Lower leg skin (tissue), 4 donors: Measurements from ENCODE around the gene SLC30A3. TPM values are rescaled to one million over a fixed set of nuclear protein-coding genes. Genes with fewer than 3 reads are reported as not detected.
A peak's percentile ranks its signal among the peaks of the same experiment; 100 is the strongest.
"Not testable (repeated sequence)": the region's sequence is repeated elsewhere in the genome, so short reads cannot be mapped to it uniquely, and the experiment has no call there.

Experiments used
- DNase-seq, 2 donors: peaks; one replicate each; pipeline ENCODE4 v3.0.0-alpha.2; 2019; ENCODE audit warnings: low spot score in 2 of 2
- H3K4me3 ChIP-seq: fragments of 200-600 bp; sonication (generic); 2 replicates; pipeline ENCODE4 v1.5.1; 2017; ENCODE audit warnings: mild to moderate bottlenecking, low read depth; ENCODE audit not compliant: poor library complexity, severe bottlenecking
- POLR2A ChIP-seq, 2 donors: fragments of 450-650 bp; IDR thresholded peaks; one replicate each; pipeline ENCODE4 v1.6.1; 2016 to 2017; ENCODE audit warnings: antibody characterized with exemption in 2 of 2, mild to moderate bottlenecking in 1 of 2, moderate library complexity in 1 of 2
- WGBS, 2 donors: methylation state at CpG; one replicate each; pipeline ENCODE4 v1.1.5; 2018; 5-methylcytosine and 5-hydroxymethylcytosine counted together
- intact Hi-C: fragments of 100-400 bp; cut with DNase I; formaldehyde crosslinking; loops from one replicate; pipeline ENCODE4 v1.15.0; 2023; ENCODE audit warnings: low total_unique reads
- total RNA-seq, 4 donors: library from RNA; depleted of rRNA; stranded (reverse); fragments of >200 nt; gene quantifications; one replicate each; pipeline ENCODE4 v1.1.0, GENCODE V29; 2016
- TF ChIP-seq, protein P1 (sequence below), 3 donors: fragments of 450-650 bp; IDR thresholded peaks; one replicate each; pipeline ENCODE4 v1.5.1; 2016; ENCODE audit warnings: antibody characterized with exemption in 3 of 3, mild to moderate bottlenecking in 3 of 3, moderate library complexity in 2 of 3

SLC30A3 gene
- total RNA-seq, 4 donors from 2014 or later: 0.15 TPM; not detected in 3

DNA sequence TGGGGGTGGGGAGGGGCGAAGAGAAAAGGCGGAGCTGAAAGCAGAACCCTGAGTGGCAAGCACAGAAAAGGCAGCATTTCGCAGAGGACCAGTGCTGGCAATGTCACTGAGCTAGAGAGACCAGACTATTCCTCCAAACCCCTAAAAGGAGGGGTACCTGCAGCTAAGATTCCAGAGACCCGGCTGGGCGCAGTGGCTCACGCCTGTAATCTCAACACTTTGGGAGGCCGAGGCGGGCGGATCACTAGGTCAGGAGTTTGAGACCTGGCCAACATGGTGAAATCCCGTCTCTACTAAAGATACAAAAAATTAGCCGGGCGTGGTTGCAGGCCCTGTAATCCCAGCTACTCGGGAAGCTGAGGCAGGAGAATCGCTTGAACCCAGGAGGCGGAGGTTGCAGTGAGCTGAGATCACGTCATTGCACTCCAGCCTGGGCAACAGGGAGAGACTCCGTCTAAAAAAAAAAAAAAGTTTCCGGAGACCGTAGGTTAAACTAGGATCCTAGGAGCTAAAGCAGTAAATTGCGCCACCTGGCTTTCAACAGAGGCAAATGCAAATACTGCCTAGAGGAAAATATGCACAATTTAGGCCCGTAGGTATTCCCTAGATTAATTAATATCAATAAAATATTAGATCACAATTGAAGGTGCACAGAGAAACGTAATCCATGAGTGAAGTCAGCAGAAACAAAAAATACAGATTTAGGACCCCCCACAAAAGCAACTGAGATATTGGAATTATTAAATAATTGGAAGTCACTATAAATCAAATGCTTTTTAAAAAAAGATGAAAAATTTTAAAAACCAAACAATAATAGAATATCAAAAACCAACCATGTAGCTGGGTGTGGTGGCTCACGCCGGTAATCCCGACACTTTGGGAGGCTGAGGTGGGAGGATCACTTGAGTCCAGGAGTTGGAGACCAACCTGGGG is 40.5 kb upstream of the SLC30A3 start:
- H3K4me3 ChIP-seq: no peak overlapping the region
- intact Hi-C loops: no loop called here
- TF ChIP-seq POLR2A (IDR thresholded peaks at IDR 0.05): no peak
- TF ChIP-seq, protein P1, sequence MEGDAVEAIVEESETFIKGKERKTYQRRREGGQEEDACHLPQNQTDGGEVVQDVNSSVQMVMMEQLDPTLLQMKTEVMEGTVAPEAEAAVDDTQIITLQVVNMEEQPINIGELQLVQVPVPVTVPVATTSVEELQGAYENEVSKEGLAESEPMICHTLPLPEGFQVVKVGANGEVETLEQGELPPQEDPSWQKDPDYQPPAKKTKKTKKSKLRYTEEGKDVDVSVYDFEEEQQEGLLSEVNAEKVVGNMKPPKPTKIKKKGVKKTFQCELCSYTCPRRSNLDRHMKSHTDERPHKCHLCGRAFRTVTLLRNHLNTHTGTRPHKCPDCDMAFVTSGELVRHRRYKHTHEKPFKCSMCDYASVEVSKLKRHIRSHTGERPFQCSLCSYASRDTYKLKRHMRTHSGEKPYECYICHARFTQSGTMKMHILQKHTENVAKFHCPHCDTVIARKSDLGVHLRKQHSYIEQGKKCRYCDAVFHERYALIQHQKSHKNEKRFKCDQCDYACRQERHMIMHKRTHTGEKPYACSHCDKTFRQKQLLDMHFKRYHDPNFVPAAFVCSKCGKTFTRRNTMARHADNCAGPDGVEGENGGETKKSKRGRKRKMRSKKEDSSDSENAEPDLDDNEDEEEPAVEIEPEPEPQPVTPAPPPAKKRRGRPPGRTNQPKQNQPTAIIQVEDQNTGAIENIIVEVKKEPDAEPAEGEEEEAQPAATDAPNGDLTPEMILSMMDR (IDR thresholded peaks at IDR 0.05): peak in 1 of 3 donors; percentile 51
- DNase-seq: no peak
- 19 to 22% methylated on average over 25 of the region's 25 CpGs for WGBS, 2 donors

DNA sequence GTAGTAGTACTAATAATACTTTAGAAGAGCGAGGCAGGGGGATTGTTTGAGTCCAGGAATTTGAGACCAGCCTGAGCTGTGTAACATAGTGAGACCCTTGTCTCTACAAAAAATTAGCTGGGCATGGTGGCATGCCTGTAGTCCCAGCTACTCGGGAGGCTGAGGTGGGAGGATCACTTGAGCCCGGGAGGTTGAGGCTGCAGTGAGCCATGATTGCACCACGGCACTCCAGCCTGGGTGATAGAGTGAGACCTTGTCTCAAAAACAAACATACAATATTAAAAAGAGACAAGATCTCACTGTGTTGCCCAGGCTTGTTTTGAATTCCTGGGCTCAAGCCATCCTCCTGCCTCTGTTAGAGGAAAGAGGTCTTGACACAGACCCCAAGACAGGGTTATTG is 37.8 kb upstream of the SLC30A3 start:
- DNase-seq, intact Hi-C loops, H3K4me3 ChIP-seq: not testable (repeated sequence)
- 83 to 93% methylated on average over 4 of the region's 4 CpGs for WGBS, 2 donors

DNA sequence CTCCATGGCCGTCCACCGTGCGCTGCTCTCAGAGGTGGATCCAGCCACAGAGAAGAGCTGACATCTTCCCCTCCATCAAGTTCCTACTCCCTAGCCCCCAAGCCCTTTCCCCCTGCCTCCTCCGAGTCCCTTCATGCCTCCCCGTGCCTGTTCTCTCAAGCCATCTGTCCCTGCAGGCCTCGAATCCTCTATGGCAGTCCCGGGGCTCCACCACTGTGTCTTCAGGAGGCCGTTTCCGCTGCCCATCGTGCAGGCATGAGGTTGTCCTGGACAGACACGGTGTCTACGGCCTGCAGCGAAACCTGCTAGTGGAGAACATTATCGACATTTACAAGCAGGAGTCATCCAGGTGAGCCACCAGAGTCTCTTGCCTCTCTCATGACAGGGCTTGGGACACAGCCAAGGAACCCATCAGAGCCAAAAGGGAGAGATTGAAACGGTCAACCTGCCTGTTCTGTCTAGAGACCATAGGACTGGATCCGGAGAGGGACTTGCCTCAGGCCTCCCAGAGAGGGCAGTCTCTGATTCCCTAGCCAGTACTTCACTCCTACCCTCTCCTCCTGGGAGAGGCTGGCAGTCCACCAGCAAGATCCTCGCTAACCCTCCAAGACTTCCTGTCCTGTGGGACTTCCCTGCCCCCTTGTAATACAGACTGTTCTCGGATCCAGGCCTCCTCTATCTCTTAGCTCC is 35.7 kb upstream of the SLC30A3 start:
- no peak for TF ChIP-seq POLR2A (IDR thresholded peaks at IDR 0.05)
- TF ChIP-seq, protein P1 (IDR thresholded peaks at IDR 0.05): no peak

DNA sequence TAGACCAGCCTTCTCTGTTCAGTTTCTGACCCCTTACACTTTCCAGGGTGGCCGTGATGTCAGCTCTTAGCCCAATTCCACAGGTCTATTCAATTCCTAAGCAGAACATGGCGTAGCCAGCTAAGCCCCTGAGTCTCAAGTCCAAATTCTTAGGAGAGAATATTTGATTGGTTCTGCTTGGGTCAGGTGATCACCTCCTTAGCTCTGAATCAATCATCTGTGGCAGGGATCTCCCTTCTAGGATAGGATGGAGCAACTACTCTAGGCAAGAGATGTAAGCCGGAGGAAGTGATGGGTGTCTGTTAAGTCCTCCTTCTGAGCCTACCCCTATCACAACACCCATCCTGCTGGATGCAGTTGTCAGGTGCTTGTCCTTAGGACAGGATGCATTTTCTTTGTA is 34.3 kb upstream of the SLC30A3 start:
- H3K4me3 ChIP-seq: no peak overlapping the region
- 84 to 94% methylated on average over 3 of the region's 3 CpGs for WGBS, 2 donors
- TF ChIP-seq POLR2A (IDR thresholded peaks at IDR 0.05): no peak
- no peak for DNase-seq
- intact Hi-C loops: no loop called here

More for the DNA sequence above, 35.7 kb upstream of the SLC30A3 start:
- no peak for DNase-seq
- 75 to 84% methylated on average over 18 of the region's 18 CpGs for WGBS, 2 donors
- intact Hi-C loops: no loop called here
- H3K4me3 ChIP-seq: no peak overlapping the region

DNA sequence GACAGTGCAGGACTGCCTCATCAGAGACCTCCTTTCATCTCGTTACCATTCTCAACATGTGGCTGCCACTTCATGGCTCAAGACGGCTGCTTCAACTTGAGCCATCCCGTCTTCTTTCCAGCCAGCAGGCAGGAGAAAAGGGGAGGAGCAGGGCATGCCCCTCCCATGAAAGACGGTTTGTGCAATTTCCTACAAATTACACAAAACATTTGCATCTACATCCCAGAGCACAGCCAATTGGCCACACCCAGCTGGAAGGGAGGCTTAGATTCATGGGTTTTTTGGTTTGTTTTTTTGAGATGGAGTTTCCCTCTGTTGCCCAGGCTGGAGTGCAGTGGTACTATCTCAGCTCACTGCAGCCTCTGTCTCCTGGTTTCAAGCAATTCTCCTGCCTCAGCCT is 33.6 kb upstream of the SLC30A3 start:
- H3K4me3 ChIP-seq: no peak overlapping the region
- 34 to 42% methylated on average over 4 of the region's 4 CpGs for WGBS, 2 donors
- DNase-seq: no peak
- intact Hi-C loops: no loop called here
- no peak for TF ChIP-seq POLR2A (IDR thresholded peaks at IDR 0.05)
- TF ChIP-seq, protein P1 (IDR thresholded peaks at IDR 0.05): no peak

DNA sequence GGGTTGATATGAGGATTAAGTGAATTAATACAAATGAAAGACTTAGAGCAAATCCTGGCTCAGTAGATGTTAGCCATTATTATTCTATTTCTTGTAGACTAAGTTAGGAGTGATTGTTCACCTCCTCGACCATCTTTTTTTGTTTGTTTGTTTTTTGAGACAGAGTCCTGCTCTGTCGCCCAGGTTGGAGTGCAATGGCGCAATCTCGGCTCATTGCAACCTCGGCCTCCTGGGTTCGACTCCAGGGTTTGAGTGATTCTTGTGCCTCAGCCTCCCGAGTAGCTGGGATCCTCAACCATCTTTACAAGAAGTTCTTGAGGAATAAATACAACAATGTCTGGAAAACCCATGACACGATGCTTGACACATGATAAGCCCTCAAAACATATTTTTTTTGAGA is 32.1 kb upstream of the SLC30A3 start:
- WGBS, 2 donors: 89 to 94% methylated on average over 8 of the region's 8 CpGs
- TF ChIP-seq POLR2A (IDR thresholded peaks at IDR 0.05): no peak
- TF ChIP-seq, protein P1 (IDR thresholded peaks at IDR 0.05): no peak
- DNase-seq: no peak
- no peak overlapping the region for H3K4me3 ChIP-seq
- intact Hi-C loops: no loop called here
